Occipital lobe (tissue), 2 donors: Measurements from ENCODE around the gene CFAP74. TPM values are rescaled to one million over a fixed set of nuclear protein-coding genes. Genes with fewer than 3 reads are reported as not detected.
"Not testable (repeated sequence)": the region's sequence is repeated elsewhere in the genome, so short reads cannot be mapped to it uniquely, and the experiment has no call there.

Experiments
- DNase-seq: peaks from one replicate; lab custom pipeline; 2025; lab: John Stamatoyannopoulos, UW
- total RNA-seq: library from RNA; depleted of rRNA; stranded (reverse); fragments of >200 nt; gene quantifications from one replicate; pipeline ENCODE4 v1.2.3, GENCODE V29; 2014

The CFAP74 gene
- total RNA-seq, 1 donor from 2014 or later, result 0.47 TPM

GRCh38 chr1:1985375-1986050, 18.1 kb downstream of the CFAP74 start:
- DNase-seq, result no peak

DNA sequence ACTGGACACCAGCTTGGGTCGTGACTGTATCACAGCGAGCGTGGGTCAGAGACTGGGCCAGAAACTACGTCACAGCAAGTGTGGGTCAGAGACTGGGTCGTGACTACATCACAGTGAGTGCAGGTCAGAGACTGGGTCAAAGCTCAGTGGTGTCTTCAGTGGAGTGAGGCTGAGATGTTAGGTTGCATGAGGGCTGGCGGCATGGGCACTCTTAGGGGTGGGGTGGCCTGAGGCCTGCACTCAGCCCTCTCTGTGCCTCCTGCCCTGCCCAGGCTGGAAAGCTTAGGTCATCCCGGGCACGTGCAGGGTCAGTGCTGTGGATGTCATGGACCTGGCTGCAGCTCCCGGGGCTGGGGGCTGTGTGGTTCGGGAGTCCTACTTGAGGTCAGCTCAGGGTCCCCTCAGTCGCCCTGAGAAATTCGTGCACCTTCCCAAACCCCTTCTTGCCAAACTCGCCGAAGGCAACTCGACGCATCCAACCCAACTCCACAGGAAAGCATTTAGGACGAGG, 19.0 kb downstream of the CFAP74 start:
- no peak for DNase-seq

- peak; percentile 44 for DNase-seq
Observed at GRCh38 chr1:1982379-1983232, 21.0 kb downstream of the CFAP74 start.

- not testable (repeated sequence) for DNase-seq
Observed at GRCh38 chr1:1981631-1982327, 21.8 kb downstream of the CFAP74 start.

DNA sequence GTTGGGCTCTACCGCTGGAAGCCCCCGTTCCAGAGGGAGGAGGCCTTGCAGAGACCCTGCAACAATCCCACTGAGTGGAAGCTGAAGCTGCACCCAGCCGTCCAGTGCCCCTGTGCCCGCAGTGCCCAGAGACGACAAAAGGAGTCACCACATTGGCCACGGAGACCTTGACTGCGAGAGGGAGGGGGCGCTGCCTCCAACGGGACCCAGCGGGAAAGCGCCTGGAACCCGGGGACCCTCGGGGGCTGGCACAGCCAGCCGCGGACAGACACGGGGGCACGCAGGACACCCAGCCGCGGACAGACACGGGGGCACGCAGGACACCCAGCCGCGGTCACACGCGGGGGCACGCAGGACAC, 22.5 kb downstream of the CFAP74 start:
- DNase-seq, result no peak

- no peak for DNase-seq
Observed at GRCh38 chr1:1980467-1981141, 23.0 kb downstream of the CFAP74 start.

DNA sequence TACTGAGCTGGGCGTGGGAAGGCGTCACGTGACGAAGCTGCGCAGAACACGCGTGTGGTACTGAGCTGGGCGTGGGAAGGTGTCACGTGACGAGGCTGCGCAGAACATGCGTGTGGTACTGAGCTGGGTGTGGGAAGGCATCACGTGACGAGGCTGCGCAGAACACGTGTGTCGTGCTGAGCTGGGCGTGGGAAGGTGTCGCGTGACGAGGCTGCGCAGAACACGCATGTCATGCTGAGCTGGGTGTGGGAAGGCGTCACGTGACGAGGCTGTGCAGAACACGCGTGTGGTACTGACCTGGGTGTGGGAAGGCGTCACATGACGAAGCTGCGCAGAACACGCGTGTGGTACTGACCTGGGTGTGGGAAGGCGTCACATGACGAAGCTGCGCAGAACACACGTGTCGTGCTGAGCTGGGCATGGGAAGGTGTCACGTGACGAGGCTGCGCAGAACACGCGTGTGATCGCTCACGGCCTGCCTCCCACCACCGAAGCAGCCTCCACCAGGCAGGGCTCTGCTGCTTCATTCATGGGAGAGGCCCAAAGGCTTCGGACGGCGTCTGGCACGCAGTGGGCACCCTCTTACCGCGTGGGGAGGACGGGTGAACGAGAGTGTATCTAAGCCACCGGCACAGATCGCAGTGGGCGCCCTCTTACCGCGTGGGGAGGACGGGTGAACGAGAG, 24.0 kb downstream of the CFAP74 start:
- DNase-seq, result no peak

DNA sequence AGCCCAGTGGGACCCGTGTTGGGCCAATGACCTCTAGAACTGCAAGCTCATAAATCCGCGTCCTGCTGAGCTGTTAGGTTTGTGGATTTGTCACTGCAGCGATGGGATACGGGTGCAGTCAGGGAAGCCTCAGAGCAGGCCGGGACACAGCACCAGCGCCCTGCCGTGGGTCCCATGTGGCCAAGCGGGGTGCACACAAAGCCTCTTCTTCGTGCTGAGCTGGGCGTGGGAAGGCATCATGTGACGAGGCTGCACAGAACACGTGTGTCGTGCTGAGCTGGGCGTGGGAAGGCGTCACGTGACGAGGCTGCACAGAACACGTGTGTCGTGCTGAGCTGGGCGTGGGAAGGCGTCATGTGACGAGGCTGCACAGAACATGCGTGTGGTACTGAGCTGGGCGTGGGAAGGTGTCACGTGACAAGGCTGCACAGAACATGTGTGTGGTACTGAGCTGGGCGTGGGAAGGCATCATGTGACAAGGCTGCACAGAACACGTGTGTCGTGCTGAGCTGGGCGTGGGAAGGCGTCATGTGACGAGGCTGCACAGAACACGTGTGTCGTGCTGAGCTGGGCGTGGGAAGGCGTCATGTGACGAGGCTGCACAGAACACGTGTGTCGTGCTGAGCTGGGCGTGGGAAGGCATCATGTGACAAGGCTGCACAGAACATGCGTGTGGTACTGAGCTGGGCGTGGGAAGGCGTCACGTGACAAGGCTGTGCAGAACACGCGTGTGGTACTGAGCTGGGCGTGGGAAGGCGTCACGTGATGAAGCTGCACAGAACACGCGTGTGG, 24.7 kb downstream of the CFAP74 start:
- DNase-seq, result not testable (repeated sequence)

DNA sequence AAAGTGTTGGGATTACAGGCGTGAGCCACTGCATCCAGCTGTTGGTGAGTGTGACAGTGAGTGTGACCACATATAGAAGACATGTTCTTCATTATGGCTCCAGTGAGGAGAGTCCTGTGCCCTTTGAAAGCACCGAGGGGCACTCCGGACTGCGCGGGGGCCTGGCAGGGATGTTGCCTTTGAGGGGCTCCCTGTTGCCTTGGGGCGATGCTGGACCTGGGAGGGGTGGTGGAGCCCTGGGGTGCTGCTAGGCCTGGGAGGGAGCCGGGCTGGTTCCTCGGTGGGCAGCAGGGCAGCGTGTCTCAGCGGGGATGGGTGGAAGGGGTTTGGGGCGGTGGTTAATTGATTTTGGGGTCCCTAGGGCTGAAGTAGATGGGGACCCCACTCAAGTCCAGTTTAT, 25.5 kb downstream of the CFAP74 start:
- DNase-seq, result no peak

DNA sequence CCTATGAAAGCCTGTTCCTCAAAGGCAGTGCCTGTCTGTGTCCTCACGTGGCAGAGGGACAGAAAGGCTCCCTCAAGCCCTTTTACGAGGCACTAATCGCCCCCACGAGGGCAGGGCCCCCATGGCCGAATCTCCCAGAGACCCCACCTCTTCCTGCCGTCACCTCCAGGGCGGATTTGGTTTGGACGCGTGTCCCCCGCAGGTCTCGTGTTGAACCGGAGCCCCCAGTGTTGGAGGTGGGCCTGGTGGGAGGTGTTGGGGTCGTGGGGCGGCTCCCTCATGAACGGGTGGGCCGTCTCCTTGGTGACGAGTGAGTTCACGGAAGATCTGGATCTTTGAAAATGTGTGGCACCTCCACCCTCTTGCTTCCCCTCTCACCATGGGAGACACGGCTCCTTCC, 27.6 kb downstream of the CFAP74 start:
- no peak for DNase-seq

- no peak for DNase-seq
Observed at GRCh38 chr1:1975535-1975934, 28.1 kb downstream of the CFAP74 start.

- no peak for DNase-seq
Observed at GRCh38 chr1:1974834-1975233, 28.8 kb downstream of the CFAP74 start.

- no peak for DNase-seq
Observed at GRCh38 chr1:1973716-1974642, 29.6 kb downstream of the CFAP74 start.

DNA sequence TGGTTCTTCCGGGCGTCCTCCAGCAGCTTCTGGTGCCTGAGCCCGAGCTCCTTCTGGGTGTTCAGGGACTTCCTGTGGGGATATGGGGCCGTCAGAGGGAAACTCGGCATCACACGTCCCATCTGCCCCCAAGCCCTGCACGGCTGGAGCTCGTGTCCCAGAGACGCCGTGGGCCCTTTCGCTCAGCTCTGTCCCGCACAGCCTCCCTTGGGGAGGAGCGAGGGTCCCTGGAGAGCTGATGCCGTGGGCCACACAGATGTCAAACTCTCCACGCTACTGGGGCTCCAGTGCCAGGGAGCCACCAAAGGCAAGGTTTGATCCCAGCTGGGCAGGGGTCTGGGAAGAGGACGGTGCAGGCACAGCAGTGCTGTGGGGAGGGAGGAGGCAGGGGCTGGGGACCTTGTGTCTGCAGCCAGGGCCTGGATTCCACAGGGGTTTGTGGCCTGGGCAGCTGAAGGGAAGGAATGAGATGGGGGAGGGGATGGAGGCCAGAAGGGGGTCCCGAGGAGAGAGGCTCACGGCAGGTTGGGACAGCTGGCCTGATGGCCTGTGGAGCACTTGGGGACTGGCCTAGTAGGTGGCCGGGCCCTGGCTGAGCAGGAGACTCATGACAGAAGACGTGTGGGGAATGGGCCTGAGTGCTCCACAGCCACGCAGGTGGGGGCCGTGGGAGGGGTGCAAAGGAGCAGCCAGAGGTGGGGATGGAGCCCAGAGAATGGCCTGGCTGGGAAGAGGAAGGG, 30.4 kb downstream of the CFAP74 start:
- DNase-seq, result no peak

DNA sequence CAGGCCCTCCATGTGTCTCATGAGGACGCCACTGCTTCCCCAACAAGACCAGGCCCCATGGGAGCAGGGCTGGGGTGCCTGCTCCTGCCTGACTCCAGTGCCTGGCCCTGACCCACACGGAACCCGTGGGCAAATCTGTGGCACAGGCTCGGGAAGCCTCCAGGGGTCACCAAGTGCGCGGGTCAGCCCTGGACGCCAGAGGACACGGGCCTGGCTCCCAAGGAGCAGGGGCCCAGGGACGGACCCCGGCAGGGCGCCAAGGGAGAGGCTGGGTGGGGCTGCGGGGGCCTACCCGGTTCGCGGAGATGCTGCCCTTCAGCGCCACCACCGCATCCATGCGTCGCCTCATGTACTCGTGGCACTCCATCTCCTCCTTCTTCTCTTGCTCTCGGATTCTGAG, 31.9 kb downstream of the CFAP74 start:
- DNase-seq, result no peak

DNA sequence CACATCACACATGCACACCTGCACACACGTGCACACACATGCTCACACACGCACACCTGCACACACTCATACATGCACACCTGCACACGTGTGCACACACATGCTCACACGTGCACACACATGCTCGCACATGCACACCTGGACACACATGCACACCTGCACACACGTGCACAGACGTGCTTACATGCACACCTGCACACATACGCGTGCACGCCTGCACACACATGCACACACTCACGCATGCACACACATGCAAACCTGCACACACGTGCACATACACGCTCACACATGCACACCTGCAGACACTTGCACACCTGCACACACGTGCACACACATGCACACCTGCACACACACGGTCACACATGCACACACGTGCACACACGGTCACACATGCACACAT, 32.6 kb downstream of the CFAP74 start:
- no peak for DNase-seq

GRCh38 chr1:1969953-1970716, 33.5 kb downstream of the CFAP74 start:
- DNase-seq, result no peak

DNA sequence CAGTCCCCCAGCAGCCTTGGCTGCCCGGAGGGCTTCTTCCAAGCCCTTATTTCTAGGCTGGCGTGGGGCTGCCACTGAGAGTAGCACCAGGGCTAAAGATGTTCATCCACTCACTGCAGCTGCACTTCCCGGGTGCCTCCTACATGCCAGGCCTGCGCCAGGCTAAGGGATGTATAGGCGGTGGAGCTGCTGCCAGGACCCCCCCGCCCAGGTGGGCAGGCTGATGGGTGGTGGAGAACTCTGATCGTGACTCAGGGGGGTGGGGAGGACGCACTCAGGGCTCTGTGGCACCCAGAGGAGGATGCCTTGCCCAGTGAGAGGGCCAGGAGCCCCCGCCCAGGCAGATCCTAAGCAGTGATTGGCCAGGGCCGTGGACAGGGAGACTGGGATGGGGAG, 34.1 kb downstream of the CFAP74 start:
- no peak for DNase-seq
